GM12878 (cell line): ENCODE data around the gene BHLHA9.
"Not testable (repeated sequence)": the region's sequence is repeated elsewhere in the genome, so short reads cannot be mapped to it uniquely, and the experiment has no call there.

Source experiments
- KDM1A ChIP-seq: fragments of 200-600 bp; sonication (generic); IDR thresholded peaks from 2 replicates; pipeline ENCODE4 v1.6.1; 2016; ENCODE audit warnings: borderline replicate concordance
- NR2C1 ChIP-seq: fragments of 450-650 bp; IDR thresholded peaks from 2 replicates; pipeline ENCODE4 v1.6.1; 2017; ENCODE audit warnings: antibody characterized with exemption, mild to moderate bottlenecking, moderate library complexity
- RUNX3 ChIP-seq: IDR thresholded peaks from 2 replicates; pipeline ENCODE4 v1.6.1; 2012; ENCODE audit warnings: low read length, inconsistent platforms
- SP1 ChIP-seq: IDR thresholded peaks from one replicate; pipeline ENCODE4 v1.6.1; 2011; ENCODE audit warnings: low read depth, low read length
- TF ChIP-seq, protein P1 (sequence below): fragments of 450-650 bp; formaldehyde crosslinking; IDR thresholded peaks from 2 replicates; pipeline ENCODE4 v1.4.0; 2020; ENCODE audit warnings: mild to moderate bottlenecking, moderate library complexity
- TF ChIP-seq, protein P2 (sequence below): IDR thresholded peaks from 2 replicates; pipeline ENCODE4 v1.6.1; 2012; ENCODE audit warnings: low read depth, low read length, improper control_type of control experiment
- TF ChIP-seq, protein P3 (sequence below): IDR thresholded peaks from 2 replicates; pipeline ENCODE4 v1.6.1; 2012; ENCODE audit warnings: low read length, inconsistent platforms
- TF ChIP-seq, protein P4 (sequence below): IDR thresholded peaks from 2 replicates; pipeline ENCODE4 v1.6.1; 2011; ENCODE audit warnings: borderline replicate concordance, low read depth, mild to moderate bottlenecking, moderate library complexity, mixed read lengths, low read length; ENCODE audit not compliant: insufficient read depth; ENCODE audit errors: extremely low read length
- TF ChIP-seq, protein P5 (sequence below), 3 experiments: IDR thresholded peaks in 2 of 3; conservative IDR thresholded peaks in 1 of 3; 2 replicates each; pipeline ENCODE4 v1.5.1; 2011; ENCODE audit warnings: low read depth in 3 of 3, low read length in 3 of 3, mild to moderate bottlenecking in 3 of 3, control low read depth in 2 of 3, moderate library complexity in 2 of 3, inconsistent platforms in 1 of 3, mixed read lengths in 1 of 3; ENCODE audit not compliant: control insufficient read depth in 2 of 3, insufficient read depth in 1 of 3; ENCODE audit errors: extremely low read depth in 1 of 3

DNA sequence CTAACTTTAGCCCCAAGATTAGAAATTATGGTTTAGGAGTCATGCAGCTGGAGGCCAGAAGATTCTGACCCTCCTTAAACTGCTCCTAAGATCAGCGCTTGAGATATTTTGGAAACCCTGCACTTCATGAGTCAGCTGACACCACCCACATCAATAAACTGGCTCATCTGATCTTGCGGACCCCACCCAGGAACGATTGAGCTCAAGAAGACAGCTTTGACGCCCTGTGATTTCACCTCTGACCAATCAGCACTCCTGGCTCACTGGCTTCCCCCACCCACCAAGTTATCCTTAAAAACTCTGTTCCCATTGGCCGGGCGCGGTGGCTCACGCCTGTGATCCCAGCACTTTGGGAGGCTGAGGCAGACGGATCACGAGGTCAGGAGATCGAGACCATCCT, 29.8 kb upstream of the BHLHA9 start:
- TF ChIP-seq, protein P1, sequence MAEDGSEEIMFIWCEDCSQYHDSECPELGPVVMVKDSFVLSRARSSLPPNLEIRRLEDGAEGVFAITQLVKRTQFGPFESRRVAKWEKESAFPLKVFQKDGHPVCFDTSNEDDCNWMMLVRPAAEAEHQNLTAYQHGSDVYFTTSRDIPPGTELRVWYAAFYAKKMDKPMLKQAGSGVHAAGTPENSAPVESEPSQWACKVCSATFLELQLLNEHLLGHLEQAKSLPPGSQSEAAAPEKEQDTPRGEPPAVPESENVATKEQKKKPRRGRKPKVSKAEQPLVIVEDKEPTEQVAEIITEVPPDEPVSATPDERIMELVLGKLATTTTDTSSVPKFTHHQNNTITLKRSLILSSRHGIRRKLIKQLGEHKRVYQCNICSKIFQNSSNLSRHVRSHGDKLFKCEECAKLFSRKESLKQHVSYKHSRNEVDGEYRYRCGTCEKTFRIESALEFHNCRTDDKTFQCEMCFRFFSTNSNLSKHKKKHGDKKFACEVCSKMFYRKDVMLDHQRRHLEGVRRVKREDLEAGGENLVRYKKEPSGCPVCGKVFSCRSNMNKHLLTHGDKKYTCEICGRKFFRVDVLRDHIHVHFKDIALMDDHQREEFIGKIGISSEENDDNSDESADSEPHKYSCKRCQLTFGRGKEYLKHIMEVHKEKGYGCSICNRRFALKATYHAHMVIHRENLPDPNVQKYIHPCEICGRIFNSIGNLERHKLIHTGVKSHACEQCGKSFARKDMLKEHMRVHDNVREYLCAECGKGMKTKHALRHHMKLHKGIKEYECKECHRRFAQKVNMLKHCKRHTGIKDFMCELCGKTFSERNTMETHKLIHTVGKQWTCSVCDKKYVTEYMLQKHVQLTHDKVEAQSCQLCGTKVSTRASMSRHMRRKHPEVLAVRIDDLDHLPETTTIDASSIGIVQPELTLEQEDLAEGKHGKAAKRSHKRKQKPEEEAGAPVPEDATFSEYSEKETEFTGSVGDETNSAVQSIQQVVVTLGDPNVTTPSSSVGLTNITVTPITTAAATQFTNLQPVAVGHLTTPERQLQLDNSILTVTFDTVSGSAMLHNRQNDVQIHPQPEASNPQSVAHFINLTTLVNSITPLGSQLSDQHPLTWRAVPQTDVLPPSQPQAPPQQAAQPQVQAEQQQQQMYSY (CRISPR knock-in tag), result not testable (repeated sequence)
- TF ChIP-seq, protein P2, sequence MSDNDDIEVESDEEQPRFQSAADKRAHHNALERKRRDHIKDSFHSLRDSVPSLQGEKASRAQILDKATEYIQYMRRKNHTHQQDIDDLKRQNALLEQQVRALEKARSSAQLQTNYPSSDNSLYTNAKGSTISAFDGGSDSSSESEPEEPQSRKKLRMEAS, result not testable (repeated sequence)
- not testable (repeated sequence) for TF ChIP-seq KDM1A, SP1, NR2C1, RUNX3
- TF ChIP-seq, protein P3, sequence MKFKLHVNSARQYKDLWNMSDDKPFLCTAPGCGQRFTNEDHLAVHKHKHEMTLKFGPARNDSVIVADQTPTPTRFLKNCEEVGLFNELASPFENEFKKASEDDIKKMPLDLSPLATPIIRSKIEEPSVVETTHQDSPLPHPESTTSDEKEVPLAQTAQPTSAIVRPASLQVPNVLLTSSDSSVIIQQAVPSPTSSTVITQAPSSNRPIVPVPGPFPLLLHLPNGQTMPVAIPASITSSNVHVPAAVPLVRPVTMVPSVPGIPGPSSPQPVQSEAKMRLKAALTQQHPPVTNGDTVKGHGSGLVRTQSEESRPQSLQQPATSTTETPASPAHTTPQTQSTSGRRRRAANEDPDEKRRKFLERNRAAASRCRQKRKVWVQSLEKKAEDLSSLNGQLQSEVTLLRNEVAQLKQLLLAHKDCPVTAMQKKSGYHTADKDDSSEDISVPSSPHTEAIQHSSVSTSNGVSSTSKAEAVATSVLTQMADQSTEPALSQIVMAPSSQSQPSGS, result not testable (repeated sequence)
- TF ChIP-seq, protein P4, sequence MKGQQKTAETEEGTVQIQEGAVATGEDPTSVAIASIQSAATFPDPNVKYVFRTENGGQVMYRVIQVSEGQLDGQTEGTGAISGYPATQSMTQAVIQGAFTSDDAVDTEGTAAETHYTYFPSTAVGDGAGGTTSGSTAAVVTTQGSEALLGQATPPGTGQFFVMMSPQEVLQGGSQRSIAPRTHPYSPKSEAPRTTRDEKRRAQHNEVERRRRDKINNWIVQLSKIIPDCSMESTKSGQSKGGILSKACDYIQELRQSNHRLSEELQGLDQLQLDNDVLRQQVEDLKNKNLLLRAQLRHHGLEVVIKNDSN, result not testable (repeated sequence)
- TF ChIP-seq, protein P5, sequence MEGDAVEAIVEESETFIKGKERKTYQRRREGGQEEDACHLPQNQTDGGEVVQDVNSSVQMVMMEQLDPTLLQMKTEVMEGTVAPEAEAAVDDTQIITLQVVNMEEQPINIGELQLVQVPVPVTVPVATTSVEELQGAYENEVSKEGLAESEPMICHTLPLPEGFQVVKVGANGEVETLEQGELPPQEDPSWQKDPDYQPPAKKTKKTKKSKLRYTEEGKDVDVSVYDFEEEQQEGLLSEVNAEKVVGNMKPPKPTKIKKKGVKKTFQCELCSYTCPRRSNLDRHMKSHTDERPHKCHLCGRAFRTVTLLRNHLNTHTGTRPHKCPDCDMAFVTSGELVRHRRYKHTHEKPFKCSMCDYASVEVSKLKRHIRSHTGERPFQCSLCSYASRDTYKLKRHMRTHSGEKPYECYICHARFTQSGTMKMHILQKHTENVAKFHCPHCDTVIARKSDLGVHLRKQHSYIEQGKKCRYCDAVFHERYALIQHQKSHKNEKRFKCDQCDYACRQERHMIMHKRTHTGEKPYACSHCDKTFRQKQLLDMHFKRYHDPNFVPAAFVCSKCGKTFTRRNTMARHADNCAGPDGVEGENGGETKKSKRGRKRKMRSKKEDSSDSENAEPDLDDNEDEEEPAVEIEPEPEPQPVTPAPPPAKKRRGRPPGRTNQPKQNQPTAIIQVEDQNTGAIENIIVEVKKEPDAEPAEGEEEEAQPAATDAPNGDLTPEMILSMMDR (IDR thresholded peaks at IDR 0.05 in 2 of 3, conservative IDR thresholded peaks at IDR 0.05 in 1 of 3; ENCODE audit: control insufficient read depth in 2 of 3, extremely low read depth in 1 of 3, insufficient read depth in 1 of 3, low read depth in 3 of 3, low read length in 3 of 3), result not testable (repeated sequence)
